Measurements from ENCODE around the gene SPATA16. TPM values are rescaled to one million over a fixed set of nuclear protein-coding genes. Genes with fewer than 3 reads are reported as not detected.

The SPATA16 gene
- total RNA-seq, 1 experiment from 2014 or later: 0.44 TPM

DNA sequence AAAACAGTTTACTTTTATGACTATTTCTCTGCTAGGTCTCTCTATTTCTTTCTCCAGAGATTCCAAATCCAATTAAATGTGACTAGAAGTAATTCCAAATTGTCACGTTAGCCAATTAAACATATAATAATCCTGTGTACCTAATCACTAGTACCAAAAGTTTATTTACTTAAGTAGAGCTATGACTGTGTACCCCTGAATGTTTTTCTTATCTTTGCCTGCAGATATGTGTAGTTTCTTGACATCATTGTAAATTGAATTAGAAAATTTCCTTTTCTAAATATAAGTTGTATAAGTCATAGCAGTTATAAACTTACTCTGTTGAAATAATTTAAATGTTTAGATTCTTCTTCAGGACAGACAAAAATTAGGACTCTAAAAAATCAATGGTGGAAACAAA lies 163.3 kb downstream of the SPATA16 start:
- POLR2A ChIA-PET: no interaction called here
- no peaks in the 10 kb centered on the region for H3K27me3 Mint-ChIP-seq (ENCODE audit: low read depth)
- CTCF ChIA-PET: no interaction called here
- no peaks in the 10 kb centered on the region for H3K36me3 Mint-ChIP-seq
- no peak overlapping the region for H3K4me3 Mint-ChIP-seq
- ATAC-seq: no peak
- TF ChIP-seq, protein P1, sequence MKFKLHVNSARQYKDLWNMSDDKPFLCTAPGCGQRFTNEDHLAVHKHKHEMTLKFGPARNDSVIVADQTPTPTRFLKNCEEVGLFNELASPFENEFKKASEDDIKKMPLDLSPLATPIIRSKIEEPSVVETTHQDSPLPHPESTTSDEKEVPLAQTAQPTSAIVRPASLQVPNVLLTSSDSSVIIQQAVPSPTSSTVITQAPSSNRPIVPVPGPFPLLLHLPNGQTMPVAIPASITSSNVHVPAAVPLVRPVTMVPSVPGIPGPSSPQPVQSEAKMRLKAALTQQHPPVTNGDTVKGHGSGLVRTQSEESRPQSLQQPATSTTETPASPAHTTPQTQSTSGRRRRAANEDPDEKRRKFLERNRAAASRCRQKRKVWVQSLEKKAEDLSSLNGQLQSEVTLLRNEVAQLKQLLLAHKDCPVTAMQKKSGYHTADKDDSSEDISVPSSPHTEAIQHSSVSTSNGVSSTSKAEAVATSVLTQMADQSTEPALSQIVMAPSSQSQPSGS (CRISPR knock-in tag; IDR thresholded peaks at IDR 0.05; ENCODE audit: borderline replicate concordance, low read depth): no peak
- TF ChIP-seq RORB (CRISPR knock-in tag; IDR thresholded peaks at IDR 0.05) (no peak), CREM (CRISPR knock-in tag; IDR thresholded peaks at IDR 0.05) (no peak)
- TF ChIP-seq, protein P2, sequence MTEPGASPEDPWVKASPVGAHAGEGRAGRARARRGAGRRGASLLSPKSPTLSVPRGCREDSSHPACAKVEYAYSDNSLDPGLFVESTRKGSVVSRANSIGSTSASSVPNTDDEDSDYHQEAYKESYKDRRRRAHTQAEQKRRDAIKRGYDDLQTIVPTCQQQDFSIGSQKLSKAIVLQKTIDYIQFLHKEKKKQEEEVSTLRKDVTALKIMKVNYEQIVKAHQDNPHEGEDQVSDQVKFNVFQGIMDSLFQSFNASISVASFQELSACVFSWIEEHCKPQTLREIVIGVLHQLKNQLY (CRISPR knock-in tag; IDR thresholded peaks at IDR 0.05): no peak
- H3K27ac Mint-ChIP-seq: no peak overlapping the region
- H3K4me1 Mint-ChIP-seq: no peaks in the 10 kb centered on the region; the same call in 1 of the 2 replicates
- H3K9me3 Mint-ChIP-seq: no peaks in the 10 kb centered on the region
- DNase-seq (ENCODE audit: low spot score): no peak

DNA sequence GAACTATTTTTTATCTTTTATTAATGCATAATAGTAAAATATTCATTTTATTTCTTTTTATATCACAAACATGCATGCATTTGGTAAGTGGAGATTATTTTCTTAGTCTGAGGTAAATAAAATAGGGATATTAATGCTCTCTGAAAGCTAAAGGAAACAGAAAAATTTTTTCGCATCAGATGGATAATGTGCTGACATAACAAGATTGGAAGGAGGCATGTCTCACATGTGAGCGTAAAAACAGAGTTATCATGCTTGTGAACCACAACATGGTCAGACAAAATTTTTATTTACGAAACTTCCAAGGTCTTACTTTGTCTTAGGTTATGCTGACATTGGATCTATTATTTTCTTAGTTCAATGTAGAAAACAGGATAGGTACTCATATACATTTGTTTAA lies 166.1 kb downstream of the SPATA16 start:
- no peaks in the 10 kb centered on the region for H3K9me3 Mint-ChIP-seq
- no peak for ATAC-seq
- H3K27me3 Mint-ChIP-seq (ENCODE audit: low read depth): no peaks in the 10 kb centered on the region
- ChIA-PET POLR2A (no interaction called here), CTCF (no interaction called here)
- TF ChIP-seq ZNF219 (CRISPR knock-in tag; IDR thresholded peaks at IDR 0.05; ENCODE audit: borderline replicate concordance): no peak
- TF ChIP-seq, protein P2 (CRISPR knock-in tag; IDR thresholded peaks at IDR 0.05): no peak
- TF ChIP-seq GRHL2 (CRISPR knock-in tag; IDR thresholded peaks at IDR 0.05; ENCODE audit: insufficient replicate concordance, severe bottlenecking): no peak
- no peak for TF ChIP-seq TEAD4 (CRISPR knock-in tag; IDR thresholded peaks at IDR 0.05)
- TF ChIP-seq ZNF396 (CRISPR knock-in tag; IDR thresholded peaks at IDR 0.05; ENCODE audit: borderline replicate concordance): no peak
- TF ChIP-seq, protein P3, sequence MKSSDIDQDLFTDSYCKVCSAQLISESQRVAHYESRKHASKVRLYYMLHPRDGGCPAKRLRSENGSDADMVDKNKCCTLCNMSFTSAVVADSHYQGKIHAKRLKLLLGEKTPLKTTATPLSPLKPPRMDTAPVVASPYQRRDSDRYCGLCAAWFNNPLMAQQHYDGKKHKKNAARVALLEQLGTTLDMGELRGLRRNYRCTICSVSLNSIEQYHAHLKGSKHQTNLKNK (CRISPR knock-in tag; IDR thresholded peaks at IDR 0.05): no peak
- no peak for TF ChIP-seq IRF2 (CRISPR knock-in tag; IDR thresholded peaks at IDR 0.05; ENCODE audit: borderline replicate concordance, low read depth)
- TF ChIP-seq GABPB1 (CRISPR knock-in tag; IDR thresholded peaks at IDR 0.05): no peak
- TF ChIP-seq KAT7 (CRISPR knock-in tag; IDR thresholded peaks at IDR 0.05; ENCODE audit: borderline replicate concordance): no peak
- TF ChIP-seq, protein P4, sequence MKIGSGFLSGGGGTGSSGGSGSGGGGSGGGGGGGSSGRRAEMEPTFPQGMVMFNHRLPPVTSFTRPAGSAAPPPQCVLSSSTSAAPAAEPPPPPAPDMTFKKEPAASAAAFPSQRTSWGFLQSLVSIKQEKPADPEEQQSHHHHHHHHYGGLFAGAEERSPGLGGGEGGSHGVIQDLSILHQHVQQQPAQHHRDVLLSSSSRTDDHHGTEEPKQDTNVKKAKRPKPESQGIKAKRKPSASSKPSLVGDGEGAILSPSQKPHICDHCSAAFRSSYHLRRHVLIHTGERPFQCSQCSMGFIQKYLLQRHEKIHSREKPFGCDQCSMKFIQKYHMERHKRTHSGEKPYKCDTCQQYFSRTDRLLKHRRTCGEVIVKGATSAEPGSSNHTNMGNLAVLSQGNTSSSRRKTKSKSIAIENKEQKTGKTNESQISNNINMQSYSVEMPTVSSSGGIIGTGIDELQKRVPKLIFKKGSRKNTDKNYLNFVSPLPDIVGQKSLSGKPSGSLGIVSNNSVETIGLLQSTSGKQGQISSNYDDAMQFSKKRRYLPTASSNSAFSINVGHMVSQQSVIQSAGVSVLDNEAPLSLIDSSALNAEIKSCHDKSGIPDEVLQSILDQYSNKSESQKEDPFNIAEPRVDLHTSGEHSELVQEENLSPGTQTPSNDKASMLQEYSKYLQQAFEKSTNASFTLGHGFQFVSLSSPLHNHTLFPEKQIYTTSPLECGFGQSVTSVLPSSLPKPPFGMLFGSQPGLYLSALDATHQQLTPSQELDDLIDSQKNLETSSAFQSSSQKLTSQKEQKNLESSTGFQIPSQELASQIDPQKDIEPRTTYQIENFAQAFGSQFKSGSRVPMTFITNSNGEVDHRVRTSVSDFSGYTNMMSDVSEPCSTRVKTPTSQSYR (CRISPR knock-in tag; IDR thresholded peaks at IDR 0.05): no peak
- TF ChIP-seq, protein P5, sequence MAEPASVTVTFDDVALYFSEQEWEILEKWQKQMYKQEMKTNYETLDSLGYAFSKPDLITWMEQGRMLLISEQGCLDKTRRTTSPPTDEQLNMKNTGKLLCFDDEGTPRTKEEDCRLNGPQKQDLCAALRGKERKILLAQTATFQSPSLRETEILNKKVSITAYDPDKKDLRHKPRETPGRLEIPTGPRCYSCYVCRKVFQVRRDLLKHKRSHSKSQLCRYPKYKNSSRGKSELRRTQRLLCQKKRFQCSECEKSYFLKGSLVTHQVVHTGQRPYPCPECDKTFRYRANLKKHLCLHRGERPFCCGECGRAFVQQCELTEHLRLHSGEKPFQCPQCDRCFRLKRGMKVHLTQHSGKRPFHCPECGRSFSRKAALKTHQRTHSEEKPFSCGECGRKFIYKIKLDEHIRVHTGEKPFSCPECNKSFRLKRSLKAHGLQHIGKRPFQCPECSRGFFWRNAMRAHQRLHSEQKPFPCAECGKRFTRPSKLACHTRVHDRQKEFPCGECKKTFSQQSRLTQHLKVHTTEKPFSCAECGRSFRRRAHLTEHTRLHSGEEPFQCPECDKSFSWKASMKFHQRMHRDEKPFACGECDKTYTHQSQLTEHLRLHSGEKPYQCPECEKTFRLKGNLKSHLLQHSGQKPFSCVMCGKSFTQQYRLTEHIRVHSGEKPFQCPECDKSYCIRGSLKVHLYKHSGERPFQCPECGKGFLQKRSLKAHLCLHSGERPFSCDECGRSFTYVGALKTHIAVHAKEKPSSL (CRISPR knock-in tag; conservative IDR thresholded peaks at IDR 0.05): no peak
- TF ChIP-seq CREB1 (CRISPR knock-in tag; IDR thresholded peaks at IDR 0.05): no peak
- DNase-seq (ENCODE audit: low spot score): no peak
- H3K4me3 Mint-ChIP-seq: no peak overlapping the region
- no peaks in the 10 kb centered on the region for H3K36me3 Mint-ChIP-seq
- H3K27ac Mint-ChIP-seq: no peak overlapping the region
- no peaks in the 10 kb centered on the region; the same call in 1 of the 2 replicates for H3K4me1 Mint-ChIP-seq
